ENCODE measurements around the gene ITSN1. TPM values are rescaled to one million over a fixed set of nuclear protein-coding genes. Genes with fewer than 3 reads are reported as not detected.

Gene ITSN1
- total RNA-seq, 2 donors from 2014 or later: 31.3 to 36.9 TPM

- DNase-seq: no peak
- ATAC-seq: no peak
- intact Hi-C loops (cut with DNase I, micrococcal nuclease): no loop called here
Measured at GRCh38 chr21:33789697-33790096, 147.4 kb downstream of the ITSN1 start.

- DNase-seq (no peak), ATAC-seq (no peak)
- intact Hi-C loops (cut with DNase I, micrococcal nuclease): no loop called here
Measured at GRCh38 chr21:33791073-33791472, 148.8 kb downstream of the ITSN1 start.

GRCh38 chr21:33794596-33794995 lies 152.3 kb downstream of the ITSN1 start:
- DNase-seq: no peak
- intact Hi-C loops (cut with DNase I, micrococcal nuclease): no loop called here
- no peak for ATAC-seq

GRCh38 chr21:33797565-33797964 lies 155.3 kb downstream of the ITSN1 start:
- DNase-seq: no peak
- intact Hi-C loops (cut with DNase I, micrococcal nuclease): no loop called here

GRCh38 chr21:33799378-33800090 lies 157.2 kb downstream of the ITSN1 start:
- ATAC-seq (no peak), DNase-seq (no peak)
- intact Hi-C loops (cut with DNase I, micrococcal nuclease): no loop called here

More at GRCh38 chr21:33797565-33797964, 155.3 kb downstream of the ITSN1 start:
- no peak for ATAC-seq

- intact Hi-C loops (cut with DNase I, micrococcal nuclease): no loop called here
- DNase-seq (no peak), ATAC-seq (no peak)
Measured at GRCh38 chr21:33800753-33801423, 158.6 kb downstream of the ITSN1 start.

- intact Hi-C loops (cut with DNase I, micrococcal nuclease): no loop called here
- ATAC-seq (peak; percentile 58), DNase-seq (no peak)
Measured at GRCh38 chr21:33801424-33802405, 159.4 kb downstream of the ITSN1 start.

GRCh38 chr21:33802481-33802880 lies 160.2 kb downstream of the ITSN1 start:
- intact Hi-C loops (cut with DNase I, micrococcal nuclease): no loop called here
- DNase-seq (no peak), ATAC-seq (no peak)

- ATAC-seq: no peak
- intact Hi-C loops (cut with DNase I, micrococcal nuclease): no loop called here
- DNase-seq: no peak
Measured at GRCh38 chr21:33808715-33809367, 166.5 kb downstream of the ITSN1 start.

GRCh38 chr21:33810766-33811165 lies 168.5 kb downstream of the ITSN1 start:
- ATAC-seq (no peak), DNase-seq (no peak)
- intact Hi-C loops (cut with DNase I, micrococcal nuclease): no loop called here

GRCh38 chr21:33811167-33812010 lies 169.1 kb downstream of the ITSN1 start:
- ATAC-seq (no peak), DNase-seq (no peak)
- intact Hi-C loops (cut with DNase I, micrococcal nuclease): no loop called here

- intact Hi-C loops (cut with DNase I, micrococcal nuclease): no loop called here
- DNase-seq (no peak), ATAC-seq (no peak)
Measured at GRCh38 chr21:33813832-33814365, 171.6 kb downstream of the ITSN1 start.

- ATAC-seq (no peak), DNase-seq (no peak)
- intact Hi-C loops (cut with DNase I, micrococcal nuclease): no loop called here
Measured at GRCh38 chr21:33815143-33815707, 172.9 kb downstream of the ITSN1 start.

GRCh38 chr21:33816174-33816573 lies 173.9 kb downstream of the ITSN1 start:
- ATAC-seq (no peak), DNase-seq (no peak)
- intact Hi-C loops (cut with DNase I, micrococcal nuclease): no loop called here

- no peak for ATAC-seq
- DNase-seq: no peak
- intact Hi-C loops (cut with DNase I, micrococcal nuclease): no loop called here
Measured at GRCh38 chr21:33817138-33817537, 174.8 kb downstream of the ITSN1 start.

- ATAC-seq (no peak), DNase-seq (no peak)
- intact Hi-C loops (cut with DNase I, micrococcal nuclease): no loop called here
Measured at GRCh38 chr21:33817663-33818451, 175.6 kb downstream of the ITSN1 start.

- no peak for DNase-seq
- ATAC-seq: no peak
- intact Hi-C loops (cut with DNase I, micrococcal nuclease): no loop called here
Measured at GRCh38 chr21:33820230-33820770, 178.0 kb downstream of the ITSN1 start.
